Astrocyte of the cerebellum (primary cell): ENCODE results near the gene FAM236B.
"Not testable (repeated sequence)": the region's sequence is repeated elsewhere in the genome, so short reads cannot be mapped to it uniquely, and the experiment has no call there.

Experiments
- DNase-seq: peaks from one replicate; pipeline ENCODE4 v3.0.0-alpha.2; 2011; ENCODE audit warnings: low read depth
- H3K4me3 ChIP-seq: 2 replicates; pipeline ENCODE4 v1.5.1; 2011; ENCODE audit warnings: mild to moderate bottlenecking, low read depth, low read length, moderate library complexity
- CTCF ChIP-seq: IDR thresholded peaks from 2 replicates; pipeline ENCODE4 v1.5.1; 2012; ENCODE audit warnings: low read length, low read depth, moderate library complexity, mild to moderate bottlenecking; ENCODE audit errors: missing control alignments
- in situ Hi-C: cut with HindIII; loops from 2 replicates; pipeline ENCODE4 v1.10.0; 2017; ENCODE audit warnings: low sequenced_read_pairs

FAM236B gene

GRCh38 chrX:72782560-72782959 lies at the start of gene FAM236B:
FAM236B (minus strand) TSS chrX:72782660; CDS start chrX:72782560, 100 bp downstream.
- in situ Hi-C loops, DNase-seq, H3K4me3 ChIP-seq: not testable (repeated sequence)

- DNase-seq, H3K4me3 ChIP-seq, in situ Hi-C loops: not testable (repeated sequence)
Observed at GRCh38 chrX:72830701-72831100, 48.2 kb upstream of the FAM236B start.

DNA sequence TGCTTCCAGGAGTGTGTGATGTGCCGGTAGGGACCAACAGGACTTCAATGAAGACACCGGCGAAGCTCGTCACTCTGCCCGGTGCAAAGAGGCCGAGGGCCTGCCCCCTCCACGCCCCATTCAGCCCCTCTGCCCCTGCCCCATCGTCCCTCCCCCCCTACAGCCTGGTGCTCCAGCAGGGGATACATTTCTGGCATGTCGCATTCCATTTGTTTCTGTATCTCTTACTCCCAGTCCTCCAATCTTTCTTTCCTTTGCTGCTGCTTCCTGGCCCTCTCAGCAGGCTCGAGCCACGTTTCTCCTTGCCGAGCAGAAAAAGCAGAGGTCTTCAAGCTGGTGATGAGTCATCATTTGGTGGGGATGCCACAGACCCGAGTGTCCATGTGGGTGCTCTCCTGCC lies 25.6 kb upstream of the FAM236B start, which contains the start of gene FAM236D:
TSS of gene FAM236D (minus strand) at position 101 of the 400 bp plus-strand sequence. CDS start at position 1, 100 bp downstream.
- DNase-seq, in situ Hi-C loops, H3K4me3 ChIP-seq: not testable (repeated sequence)

DNA sequence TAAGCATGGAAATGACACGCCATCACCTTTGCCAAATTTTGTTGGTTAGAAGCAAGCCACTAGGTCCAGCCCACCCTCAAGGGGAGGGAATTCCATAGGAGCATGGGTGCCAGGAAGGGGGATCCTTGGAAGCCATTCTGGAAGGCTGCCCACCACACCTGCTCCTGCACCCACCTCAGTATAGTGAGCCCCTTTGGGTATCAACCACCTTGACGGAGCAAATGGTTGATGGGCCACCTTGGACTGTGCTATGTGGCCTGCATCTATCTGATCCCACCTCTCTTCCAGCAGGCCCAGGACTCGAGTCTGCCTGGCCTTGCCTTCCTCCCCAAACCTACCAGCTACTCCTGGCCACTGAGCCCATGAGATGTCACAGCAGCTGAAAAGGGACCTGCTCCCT lies 7.9 kb upstream of the FAM236B start:
- in situ Hi-C loops, H3K4me3 ChIP-seq, DNase-seq: not testable (repeated sequence)

- DNase-seq, H3K4me3 ChIP-seq, in situ Hi-C loops: not testable (repeated sequence)
Observed at GRCh38 chrX:72788142-72788541, 5.7 kb upstream of the FAM236B start.

GRCh38 chrX:72783964-72784363 lies 1.5 kb upstream of the FAM236B start:
- H3K4me3 ChIP-seq, DNase-seq, in situ Hi-C loops: not testable (repeated sequence)

GRCh38 chrX:72783365-72783936 lies 991 bp upstream of the FAM236B start:
- DNase-seq, H3K4me3 ChIP-seq, in situ Hi-C loops: not testable (repeated sequence)

- H3K4me3 ChIP-seq, in situ Hi-C loops, DNase-seq: not testable (repeated sequence)
Observed at GRCh38 chrX:72778146-72778545, 4.3 kb downstream of the FAM236B start.

GRCh38 chrX:72777467-72777790 lies 5.0 kb downstream of the FAM236B start:
- DNase-seq, H3K4me3 ChIP-seq, in situ Hi-C loops: not testable (repeated sequence)

DNA sequence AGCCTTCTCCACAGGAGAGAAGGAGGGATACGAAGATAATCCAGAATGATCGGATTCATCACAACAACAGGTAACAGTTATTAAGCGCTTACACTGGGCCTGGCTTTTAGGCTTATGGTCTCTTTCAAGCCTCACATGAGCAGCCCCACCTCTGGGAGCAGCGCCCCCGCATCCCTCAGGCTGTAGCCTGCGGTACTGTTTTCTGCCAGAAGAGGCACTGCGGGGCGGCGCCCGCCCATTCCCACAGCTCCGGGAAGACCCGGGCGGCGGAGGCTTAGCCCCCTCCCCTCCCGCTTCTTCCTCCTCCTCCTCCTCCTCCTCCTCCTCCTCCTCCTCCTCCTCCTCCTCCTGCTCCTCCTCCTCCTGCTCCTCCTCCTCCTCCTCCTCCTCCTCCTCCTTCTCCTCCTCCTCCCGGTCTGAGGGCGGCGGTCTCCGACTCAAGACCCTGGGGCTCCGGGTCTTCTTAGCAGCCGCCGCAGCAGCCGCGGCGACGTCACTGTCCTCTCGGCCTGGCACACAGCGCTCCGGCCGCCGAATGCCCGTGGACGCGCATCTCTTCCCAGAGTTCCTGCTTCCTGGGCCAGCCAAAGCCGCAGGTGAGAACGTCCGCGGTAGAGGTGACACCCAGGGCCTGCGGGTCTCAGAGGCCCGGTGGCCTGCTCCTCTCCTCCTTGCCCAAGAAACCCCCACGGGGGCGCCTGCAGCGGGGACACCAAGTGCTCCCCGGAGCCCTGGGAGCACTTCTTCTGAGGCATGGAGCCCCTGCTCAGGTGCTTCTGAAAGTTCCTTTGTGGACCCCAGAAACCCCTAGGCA lies 5.6 kb downstream of the FAM236B start, which contains the start of gene DMRTC1B:
TSS of gene DMRTC1B (plus strand) at position 238 of the 814 bp plus-strand sequence. CDS start 68,246 bp downstream, outside the sequence.
- DNase-seq, in situ Hi-C loops, H3K4me3 ChIP-seq: not testable (repeated sequence)

DNA sequence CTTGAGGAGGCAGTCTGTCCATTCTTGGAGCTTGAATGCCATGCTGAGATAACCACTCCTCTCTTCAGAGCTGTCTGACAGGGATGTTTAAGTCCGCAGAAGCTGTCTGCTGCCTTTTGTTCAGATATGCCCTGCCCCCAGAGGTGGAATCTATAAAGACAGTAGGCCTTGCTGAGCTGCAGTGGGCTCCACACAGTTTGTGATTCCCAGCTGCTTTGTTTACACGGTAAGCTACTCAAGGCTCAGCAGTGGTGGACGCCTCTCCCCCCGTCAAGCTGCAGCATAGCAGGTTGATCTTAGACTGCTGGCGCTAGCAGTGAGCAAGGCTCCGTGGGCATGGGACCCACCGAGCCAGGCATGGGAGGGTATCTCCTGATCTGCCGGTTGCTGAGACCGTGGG lies 22.0 kb downstream of the FAM236B start:
- H3K4me3 ChIP-seq, in situ Hi-C loops, DNase-seq: not testable (repeated sequence)

GRCh38 chrX:72748545-72748944 lies 33.9 kb downstream of the FAM236B start:
- H3K4me3 ChIP-seq, DNase-seq, in situ Hi-C loops: not testable (repeated sequence)

- H3K4me3 ChIP-seq, DNase-seq, in situ Hi-C loops: not testable (repeated sequence)
Observed at GRCh38 chrX:72745546-72745945, 36.9 kb downstream of the FAM236B start.

GRCh38 chrX:72735561-72735960 lies 46.9 kb downstream of the FAM236B start:
- no peak for TF ChIP-seq CTCF
- H3K4me3 ChIP-seq = no peak overlapping the region
- in situ Hi-C loops = no loop called here
- DNase-seq = no peak

GRCh38 chrX:72733636-72734035 lies 48.8 kb downstream of the FAM236B start:
- in situ Hi-C loops, H3K4me3 ChIP-seq, DNase-seq: not testable (repeated sequence)
